Stimulated activated CD4-positive, alpha-beta T cell treated with anti-CD3 and anti-CD28 coated beads, TNF-alpha, amount 100 ng/mL, for 1 hour (primary cell): ENCODE data around the gene IARS1.

Source experiments
- DNase-seq, 3 donors: peaks; one replicate each; pipeline ENCODE4 v3.0.0-alpha.2; 2020; ENCODE audit warnings: low read depth in 3 of 3, low spot score in 1 of 3

IARS1 gene

GRCh38 chr9:92295827-92296258, 2.3 kb upstream of the IARS1 start:
- DNase-seq: no peak

GRCh38 chr9:92295240-92295790, 1.8 kb upstream of the IARS1 start:
- DNase-seq: no peak

DNA sequence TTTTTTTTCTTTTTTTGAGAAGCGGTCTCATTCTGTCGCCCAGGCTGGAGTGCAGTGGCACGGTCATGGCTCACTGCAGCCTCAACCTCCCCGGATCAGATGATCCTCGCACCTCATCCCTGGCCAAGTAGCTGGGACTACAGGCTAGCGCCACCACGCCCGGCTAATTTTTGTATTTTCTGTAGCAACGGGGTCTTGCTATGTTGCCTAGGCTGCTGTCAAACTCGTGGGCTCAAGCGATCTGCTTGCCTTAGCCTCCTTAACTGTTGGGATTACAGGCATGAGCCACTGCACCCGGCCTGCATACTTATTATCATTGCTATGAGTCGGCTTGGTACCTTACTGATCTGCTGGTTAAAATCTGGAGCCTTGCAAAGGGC, 790 bp upstream of the IARS1 start:
- no peak for DNase-seq

- DNase-seq: no peak
Observed at GRCh38 chr9:92293075-92293354, 482 bp downstream of the IARS1 start.

GRCh38 chr9:92292338-92293074, 991 bp downstream of the IARS1 start:
- no peak for DNase-seq

DNA sequence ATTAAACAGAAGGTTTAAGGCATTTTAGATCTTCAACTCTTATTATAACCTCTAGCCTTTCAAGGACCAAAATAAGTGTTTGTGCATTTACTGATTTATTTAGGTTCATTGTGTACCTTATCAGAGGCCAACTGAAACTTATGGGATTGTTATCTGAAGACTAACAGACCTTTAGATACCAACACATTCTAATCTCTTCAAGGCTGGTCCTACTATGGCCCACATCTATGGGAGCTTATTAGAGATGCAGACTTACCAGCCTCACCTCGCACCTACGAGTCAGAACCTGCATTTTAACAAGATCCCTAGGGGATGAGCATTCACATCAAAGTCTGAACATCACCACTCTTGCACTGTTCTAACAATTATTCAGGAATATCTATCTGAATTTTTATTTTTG, 1.9 kb downstream of the IARS1 start:
- no peak for DNase-seq

DNA sequence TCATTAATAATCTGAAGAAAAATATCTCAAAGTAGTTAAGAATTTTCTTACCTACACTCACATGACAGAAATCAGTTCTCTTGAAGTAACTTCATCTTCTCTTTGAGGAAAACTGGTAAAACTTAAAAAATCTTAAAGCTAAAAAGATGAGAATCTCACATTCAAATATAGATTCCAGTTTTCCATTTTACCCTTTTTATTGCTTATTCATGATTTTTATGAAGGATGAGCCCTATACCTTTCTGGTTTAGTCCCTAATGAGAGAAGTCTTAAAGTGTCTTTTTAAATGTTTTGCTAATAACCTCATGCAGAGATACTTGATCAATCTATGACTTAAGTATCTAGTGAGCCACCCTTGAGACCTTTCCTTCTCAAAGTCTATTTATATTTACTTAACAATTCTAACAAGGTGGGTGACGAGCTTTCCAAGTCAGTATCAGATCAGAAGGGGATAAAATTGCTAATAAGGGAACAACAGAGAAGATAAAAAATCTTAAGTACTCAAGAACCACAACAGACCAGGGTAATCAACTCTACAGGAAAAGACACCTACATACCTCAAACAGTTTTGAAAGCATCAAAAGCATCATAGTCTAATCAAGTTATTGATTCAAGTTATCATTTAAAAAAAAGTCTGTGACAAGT, 2.6 kb downstream of the IARS1 start:
- DNase-seq: no peak

DNA sequence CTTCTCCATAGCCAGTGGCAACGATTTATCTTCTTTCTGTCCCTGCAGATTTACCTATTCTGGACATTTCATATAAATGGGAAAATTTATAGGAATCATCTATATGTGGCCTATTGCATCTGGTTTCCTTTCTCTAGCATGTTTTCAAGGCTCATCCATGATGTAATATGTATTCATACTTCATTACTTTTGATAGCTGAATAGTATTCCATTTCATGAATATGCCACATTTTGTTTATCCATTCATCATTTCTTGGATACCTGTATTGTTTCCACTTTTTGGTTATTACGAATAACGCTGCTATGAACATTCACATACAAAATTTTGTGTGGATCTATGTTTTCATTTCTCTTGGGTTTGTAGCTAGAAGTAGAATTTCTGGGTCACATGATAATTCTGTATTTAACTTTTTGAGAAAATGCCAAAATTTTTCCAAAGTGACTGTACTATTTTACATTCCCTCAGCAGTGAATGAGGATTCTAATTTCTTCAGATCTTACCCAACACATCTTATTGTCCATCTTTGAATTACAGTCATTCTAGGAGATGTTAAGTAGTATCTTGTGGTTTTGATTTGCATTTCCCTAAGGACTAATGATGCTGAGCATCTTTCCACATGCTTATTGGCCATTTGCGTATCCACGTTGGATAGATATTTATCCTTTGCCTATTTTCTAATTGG, 3.6 kb downstream of the IARS1 start:
- no peak for DNase-seq

DNA sequence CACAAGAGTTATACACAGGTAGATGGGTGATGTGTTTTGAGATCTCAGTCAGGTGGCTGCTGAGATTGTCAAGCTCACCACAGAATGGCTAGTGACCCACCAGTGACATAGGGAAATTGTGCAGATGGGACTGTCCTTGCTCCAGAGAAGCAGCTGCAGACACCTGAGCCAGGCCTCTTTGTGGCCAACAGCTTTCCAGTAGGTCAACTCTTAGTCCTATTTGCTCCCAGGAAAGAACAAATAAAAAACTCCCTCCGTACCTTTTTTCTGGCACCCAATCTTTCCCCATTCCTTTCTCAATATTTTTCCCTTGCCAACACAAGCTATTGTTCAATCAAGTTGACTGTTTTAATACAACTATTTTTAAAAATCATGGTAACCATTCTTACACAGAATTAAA, 14.2 kb downstream of the IARS1 start:
- DNase-seq: no peak

GRCh38 chr9:92278110-92278509, 15.4 kb downstream of the IARS1 start:
- no peak for DNase-seq

- DNase-seq: no peak
Observed at GRCh38 chr9:92276331-92277032, 17.0 kb downstream of the IARS1 start.

DNA sequence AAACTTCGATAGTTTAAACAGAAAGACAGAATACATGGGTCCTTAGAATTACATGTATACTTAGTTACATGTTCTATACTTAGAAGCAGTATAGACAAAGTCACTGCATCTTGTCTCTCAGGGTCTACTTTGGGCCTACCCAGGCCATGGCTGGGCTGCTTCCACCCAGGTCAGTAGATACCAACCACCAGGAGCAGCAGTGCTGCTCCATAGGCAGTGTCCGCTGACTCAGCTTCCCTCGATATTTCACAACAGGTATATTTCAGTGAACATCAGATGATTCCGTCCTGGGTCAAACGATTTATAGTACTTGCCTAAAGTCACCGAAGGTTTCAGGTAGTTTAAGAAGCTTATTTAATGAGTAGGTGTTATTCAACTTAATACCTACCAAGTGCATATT, 18.0 kb downstream of the IARS1 start:
- no peak for DNase-seq

- DNase-seq: no peak
Observed at GRCh38 chr9:92270511-92270910, 23.0 kb downstream of the IARS1 start.

GRCh38 chr9:92266486-92266885, 27.0 kb downstream of the IARS1 start:
- no peak for DNase-seq

DNA sequence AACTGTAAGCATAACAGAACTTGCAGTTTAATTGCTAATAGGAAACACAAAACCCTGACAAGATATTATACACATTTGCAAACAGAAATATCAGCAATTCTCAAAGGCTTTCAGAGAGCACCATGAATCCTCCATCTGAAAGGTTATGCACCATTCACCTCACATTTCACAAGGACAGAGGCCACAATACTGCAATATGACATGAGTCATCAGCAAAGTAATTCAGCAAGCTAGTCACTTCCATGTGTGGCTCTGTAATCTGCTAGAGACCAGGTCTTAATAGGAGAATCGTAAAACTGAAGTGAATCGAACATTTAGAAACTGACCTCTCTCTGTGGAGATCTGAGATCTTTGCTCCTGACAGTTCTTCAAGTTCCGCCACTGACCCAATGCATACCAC, 28.3 kb downstream of the IARS1 start:
- DNase-seq: no peak

GRCh38 chr9:92263131-92263530, 30.4 kb downstream of the IARS1 start:
- DNase-seq: no peak

DNA sequence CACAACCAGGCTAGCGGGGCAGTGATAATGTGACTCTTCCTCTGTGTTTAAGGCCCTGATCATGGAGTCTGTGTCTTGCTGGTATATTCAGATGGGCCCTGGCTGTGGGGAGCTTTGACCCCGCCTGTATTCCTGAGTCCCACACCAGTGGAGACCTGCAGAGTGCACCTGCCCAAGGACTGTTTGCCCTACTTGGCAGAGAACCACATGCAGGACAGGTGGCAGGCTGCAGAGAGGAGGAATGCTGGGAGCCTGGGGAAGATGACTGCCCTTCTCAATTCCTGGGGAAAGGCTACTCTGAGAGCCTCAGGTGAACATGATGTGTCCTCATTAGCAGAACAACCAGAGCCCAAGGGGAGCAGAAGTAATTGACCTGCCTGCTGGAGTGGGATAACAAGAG, 36.2 kb downstream of the IARS1 start:
- DNase-seq: no peak

DNA sequence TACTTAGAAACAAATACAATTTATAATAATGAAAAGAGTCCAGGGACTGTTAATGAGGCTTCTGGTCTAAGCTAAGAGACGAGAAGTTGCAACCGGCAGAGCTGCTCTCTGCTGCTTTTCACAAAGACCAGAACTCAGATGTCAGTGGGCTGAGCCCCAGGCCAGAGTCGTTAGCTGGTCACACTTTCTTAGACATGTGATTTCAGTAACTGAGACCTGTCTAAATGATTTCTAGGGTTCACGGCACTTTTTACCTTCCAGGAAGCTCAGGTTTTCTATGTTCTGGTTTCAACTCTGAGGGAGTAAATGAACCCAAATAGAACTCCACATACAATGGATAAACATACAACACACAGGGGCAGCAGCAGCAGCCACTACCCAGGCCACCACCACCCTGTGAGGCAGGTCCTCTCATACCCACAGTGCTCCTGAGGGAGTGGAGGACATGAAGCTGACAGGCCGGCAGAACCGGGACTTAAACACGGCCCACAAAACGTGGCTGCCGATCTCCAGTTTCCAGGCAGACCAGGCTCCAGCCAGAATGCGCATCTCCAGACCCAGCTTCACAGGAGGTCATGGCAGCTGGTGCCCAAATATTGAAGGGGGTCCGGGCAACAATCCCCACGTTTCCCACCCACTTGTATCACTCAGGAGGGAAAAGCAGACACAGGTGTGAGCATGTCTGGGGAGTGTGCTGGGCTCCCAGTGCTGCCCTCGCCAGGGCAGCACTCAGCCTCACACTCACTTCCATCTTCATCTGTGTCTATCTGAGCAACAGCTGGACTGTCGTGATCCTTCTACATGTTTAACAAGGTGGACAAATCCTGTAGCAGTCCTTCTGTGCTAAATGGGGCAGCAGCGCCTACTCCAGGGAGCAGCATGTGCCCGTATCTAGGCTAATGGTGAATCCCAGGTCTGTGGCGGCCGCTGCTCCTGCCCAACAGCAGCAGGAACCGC, 38.8 kb downstream of the IARS1 start:
- no peak for DNase-seq

GRCh38 chr9:92253656-92254055, 39.8 kb downstream of the IARS1 start:
- no peak for DNase-seq

DNA sequence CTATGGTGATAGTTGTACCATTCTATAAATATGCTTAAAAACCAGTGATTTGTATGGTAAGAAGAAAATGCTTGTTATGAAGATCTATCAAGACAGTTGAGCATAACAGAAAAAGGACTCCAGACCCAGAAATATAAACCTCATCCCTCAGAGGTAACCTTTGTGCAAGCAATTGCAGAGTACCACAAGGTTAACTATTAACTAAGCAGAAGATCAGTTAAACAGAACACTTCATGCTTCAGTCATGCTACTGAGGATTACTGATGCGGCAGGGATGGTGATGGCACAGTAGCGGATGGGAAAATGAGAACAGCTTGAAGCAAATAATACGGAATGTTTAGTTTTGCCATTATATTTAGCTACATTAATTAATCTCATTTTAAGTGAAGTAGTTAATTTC, 45.5 kb downstream of the IARS1 start:
- no peak for DNase-seq

DNA sequence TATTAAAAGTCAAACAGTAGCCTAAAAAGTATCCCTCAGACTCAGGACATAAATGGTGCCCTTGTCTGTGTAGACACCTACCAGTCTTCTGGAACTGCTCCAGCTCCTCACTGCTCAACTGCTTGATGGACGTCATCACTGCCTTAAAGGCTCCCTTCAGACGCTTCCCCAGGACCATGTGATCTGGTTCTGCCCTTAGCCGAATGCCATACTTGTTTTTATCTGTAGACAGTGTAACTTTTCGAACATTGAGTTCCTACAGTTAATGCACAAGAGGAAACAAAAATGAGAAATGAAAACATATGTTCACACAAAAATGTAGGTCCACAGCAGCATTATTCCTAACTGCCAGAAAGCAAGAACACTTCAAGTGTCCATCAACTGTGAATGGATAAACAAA, 46.2 kb downstream of the IARS1 start:
- DNase-seq: no peak
